Measurements from ENCODE around the gene CDH26.

Gene CDH26

DNA sequence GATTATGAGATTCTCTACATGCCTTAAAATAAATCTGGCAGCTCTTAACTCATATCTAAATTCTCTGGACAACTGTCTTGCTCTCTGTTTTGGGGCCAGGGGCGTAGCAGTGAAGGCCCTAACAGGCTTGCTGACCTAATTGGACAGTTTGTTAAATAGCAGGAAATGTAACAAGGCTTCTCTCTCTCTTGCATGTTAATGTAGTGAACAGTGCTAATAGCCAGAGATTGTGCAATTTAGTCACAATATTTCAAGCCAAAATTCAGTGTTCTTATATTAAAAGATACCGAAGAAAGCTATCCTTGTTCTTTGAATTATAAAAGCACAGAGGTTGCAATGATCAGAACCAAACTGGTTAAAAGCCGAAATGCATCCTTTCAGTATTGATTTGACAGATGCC, 21.1 kb upstream of the CDH26 start:
- no peak overlapping the region for H3K4me3 Mint-ChIP-seq
- peaks cover 45% of the 10 kb centered on the region for H3K4me1 Mint-ChIP-seq (ENCODE audit: low read depth)
- no peaks in the 10 kb centered on the region for H3K9me3 Mint-ChIP-seq (ENCODE audit: low read depth)
- H3K36me3 Mint-ChIP-seq: no peaks in the 10 kb centered on the region
- no peaks in the 10 kb centered on the region for H3K27me3 Mint-ChIP-seq
- H3K27ac Mint-ChIP-seq: no peak overlapping the region

DNA sequence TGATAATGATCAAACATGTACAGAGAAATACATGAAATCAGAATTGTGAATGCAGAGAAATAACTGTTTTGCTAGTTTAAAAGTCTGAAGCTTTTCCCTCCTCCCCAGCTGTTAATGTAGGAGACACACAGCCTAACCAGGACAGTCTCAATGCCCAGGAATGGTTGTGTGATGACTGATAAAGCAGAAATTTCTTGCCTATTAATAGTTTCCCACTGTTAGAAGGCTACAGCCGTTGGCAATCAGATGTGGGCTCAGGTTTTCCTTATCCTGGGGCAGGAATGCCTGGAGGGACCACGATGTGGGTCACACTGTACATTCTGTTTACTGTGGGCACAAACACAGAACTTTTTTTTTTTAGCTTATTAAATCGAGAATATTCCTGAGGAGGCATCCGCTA, 20.0 kb upstream of the CDH26 start:
- Mint-ChIP-seq H3K27ac (peak overlapping the region; percentile 59), H3K9me3 (ENCODE audit: low read depth) (no peaks in the 10 kb centered on the region), H3K27me3 (no peaks in the 10 kb centered on the region), H3K4me3 (peak overlapping the region; percentile 84), H3K36me3 (no peaks in the 10 kb centered on the region), H3K4me1 (ENCODE audit: low read depth) (peaks cover 47% of the 10 kb centered on the region)

DNA sequence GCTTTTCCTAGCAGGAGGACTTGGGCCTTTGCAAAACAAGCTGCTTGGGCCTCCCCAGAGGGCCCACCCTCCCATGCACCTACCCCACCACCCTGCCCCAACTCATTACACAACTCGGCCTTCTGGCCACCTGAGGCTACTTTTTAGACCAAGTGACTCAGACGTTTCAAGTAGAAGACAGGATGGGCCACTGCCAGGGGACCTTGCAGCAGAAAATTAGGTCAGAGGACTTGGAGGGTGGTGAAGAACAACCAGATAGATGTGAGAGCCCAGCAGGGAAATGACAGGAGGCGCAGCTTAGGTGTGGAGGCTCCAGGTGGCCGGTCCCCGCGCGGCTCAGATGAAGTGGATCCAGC, 19.5 kb upstream of the CDH26 start:
- peak overlapping the region; percentile 59 for H3K27ac Mint-ChIP-seq
- H3K36me3 Mint-ChIP-seq: no peaks in the 10 kb centered on the region
- H3K4me3 Mint-ChIP-seq: peak overlapping the region; percentile 84
- peaks cover 47% of the 10 kb centered on the region for H3K4me1 Mint-ChIP-seq (ENCODE audit: low read depth)
- H3K9me3 Mint-ChIP-seq (ENCODE audit: low read depth): no peaks in the 10 kb centered on the region
- no peaks in the 10 kb centered on the region for H3K27me3 Mint-ChIP-seq

GRCh38 chr20:59939052-59939878, 19.0 kb upstream of the CDH26 start:
- H3K4me1 Mint-ChIP-seq (ENCODE audit: low read depth): peaks cover 49% of the 10 kb centered on the region
- peak overlapping the region; percentile 87 for H3K4me3 Mint-ChIP-seq
- no peaks in the 10 kb centered on the region for H3K9me3 Mint-ChIP-seq (ENCODE audit: low read depth)
- H3K36me3 Mint-ChIP-seq: no peaks in the 10 kb centered on the region
- peak overlapping the region; percentile 59 for H3K27ac Mint-ChIP-seq
- H3K27me3 Mint-ChIP-seq: no peaks in the 10 kb centered on the region

DNA sequence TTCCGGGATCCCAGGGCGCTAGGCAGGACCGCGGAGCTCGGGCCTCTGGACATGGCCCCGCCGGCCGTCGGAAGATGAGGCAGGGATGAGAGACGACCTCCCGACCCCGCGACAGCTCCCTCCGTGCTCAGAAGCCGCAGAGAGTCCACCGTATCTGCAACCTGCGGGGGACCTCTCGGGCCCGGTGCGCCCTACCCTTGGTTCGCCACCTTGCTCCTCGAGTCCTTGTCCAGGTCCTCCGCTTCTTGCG, 18.4 kb upstream of the CDH26 start:
- peak overlapping the region; percentile 87 for H3K4me3 Mint-ChIP-seq
- H3K4me1 Mint-ChIP-seq (ENCODE audit: low read depth): peaks cover 49% of the 10 kb centered on the region
- no peaks in the 10 kb centered on the region for H3K36me3 Mint-ChIP-seq
- H3K27ac Mint-ChIP-seq: peak overlapping the region; percentile 78
- no peaks in the 10 kb centered on the region for H3K27me3 Mint-ChIP-seq
- no peaks in the 10 kb centered on the region for H3K9me3 Mint-ChIP-seq (ENCODE audit: low read depth)

GRCh38 chr20:59940129-59940955, 17.9 kb upstream of the CDH26 start, which contains the start of the genes FAM217B and PPP1R3D:
TSS of gene FAM217B (plus strand) at chr20:59940389. CDS start at chr20:59943944, 3,555 bp downstream.
TSS of gene PPP1R3D (minus strand) at chr20:59940305. CDS start at chr20:59939931, 374 bp downstream.
- H3K27me3 Mint-ChIP-seq: no peaks in the 10 kb centered on the region
- H3K36me3 Mint-ChIP-seq: no peaks in the 10 kb centered on the region
- H3K4me3 Mint-ChIP-seq: peak within 1 kb of the TSS; percentile 97
- peak within 1 kb of the TSS; percentile 95 for H3K27ac Mint-ChIP-seq
- H3K4me1 Mint-ChIP-seq (ENCODE audit: low read depth): peaks cover 51% of the 10 kb centered on the region
- no peaks in the 10 kb centered on the region for H3K9me3 Mint-ChIP-seq (ENCODE audit: low read depth)

- peak overlapping the region; percentile 95 for H3K27ac Mint-ChIP-seq
- no peaks in the 10 kb centered on the region for H3K27me3 Mint-ChIP-seq
- H3K9me3 Mint-ChIP-seq (ENCODE audit: low read depth): no peaks in the 10 kb centered on the region
- H3K36me3 Mint-ChIP-seq: no peaks in the 10 kb centered on the region
- H3K4me1 Mint-ChIP-seq (ENCODE audit: low read depth): peaks cover 53% of the 10 kb centered on the region
- peak overlapping the region; percentile 97 for H3K4me3 Mint-ChIP-seq
These were observed 17.3 kb upstream of the CDH26 start for GRCh38 chr20:59940956-59941294.

- H3K4me1 Mint-ChIP-seq (ENCODE audit: low read depth): peaks cover 47% of the 10 kb centered on the region
- H3K9me3 Mint-ChIP-seq (ENCODE audit: low read depth): no peaks in the 10 kb centered on the region
- no peak overlapping the region for H3K27ac Mint-ChIP-seq
- H3K27me3 Mint-ChIP-seq: no peaks in the 10 kb centered on the region
- H3K36me3 Mint-ChIP-seq: no peaks in the 10 kb centered on the region
- peak overlapping the region; percentile 40 for H3K4me3 Mint-ChIP-seq
These were observed 16.0 kb upstream of the CDH26 start for GRCh38 chr20:59942245-59942644.

- no peaks in the 10 kb centered on the region for H3K9me3 Mint-ChIP-seq (ENCODE audit: low read depth)
- no peak overlapping the region for H3K27ac Mint-ChIP-seq
- H3K27me3 Mint-ChIP-seq: no peaks in the 10 kb centered on the region
- no peaks in the 10 kb centered on the region for H3K36me3 Mint-ChIP-seq
- peaks cover 45% of the 10 kb centered on the region for H3K4me1 Mint-ChIP-seq (ENCODE audit: low read depth)
- no peak overlapping the region for H3K4me3 Mint-ChIP-seq
These were observed 13.5 kb upstream of the CDH26 start for GRCh38 chr20:59944726-59945125.

DNA sequence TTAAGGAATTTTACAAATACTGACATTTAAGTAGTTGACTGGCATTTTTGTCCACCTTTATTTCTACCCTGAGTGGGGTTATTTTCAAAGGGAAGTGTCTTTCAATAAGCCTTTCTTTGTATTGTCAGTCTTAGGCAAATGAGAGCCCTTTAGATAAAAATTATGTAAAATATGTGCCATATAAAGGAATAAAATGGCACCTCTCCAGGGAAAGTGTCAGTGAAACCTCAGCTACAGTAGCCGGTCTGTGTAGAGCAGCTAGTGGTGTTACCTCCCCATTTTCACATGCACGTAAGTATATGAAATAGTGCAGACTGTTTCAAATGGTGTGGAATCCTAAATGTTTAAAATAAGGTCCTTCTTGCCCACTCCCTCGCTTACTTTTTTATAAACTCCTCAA, 13.0 kb upstream of the CDH26 start:
- Mint-ChIP-seq H3K4me1 (ENCODE audit: low read depth) (peaks cover 43% of the 10 kb centered on the region), H3K4me3 (no peak overlapping the region), H3K9me3 (ENCODE audit: low read depth) (no peaks in the 10 kb centered on the region), H3K27me3 (no peaks in the 10 kb centered on the region), H3K36me3 (no peaks in the 10 kb centered on the region), H3K27ac (no peak overlapping the region)

DNA sequence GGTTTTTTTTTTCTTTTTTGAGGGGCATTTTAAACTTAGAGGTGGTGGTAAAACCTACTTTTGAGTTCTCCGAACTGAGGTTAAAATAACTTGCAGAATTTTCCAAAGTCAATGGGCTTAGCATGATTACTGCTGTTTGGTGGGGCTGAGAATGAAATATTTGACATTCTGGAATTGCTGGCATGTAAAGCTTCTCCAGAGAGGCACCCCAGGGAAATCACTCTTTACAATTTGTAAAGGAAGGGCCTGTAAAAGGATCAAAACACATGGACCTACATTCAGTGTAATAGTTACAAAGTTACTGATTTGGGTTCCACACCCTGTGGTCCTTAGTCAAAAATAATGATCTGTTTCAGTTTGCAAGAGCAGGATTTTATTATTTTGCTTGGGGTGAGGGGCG, 12.5 kb upstream of the CDH26 start:
- Mint-ChIP-seq H3K36me3 (no peaks in the 10 kb centered on the region), H3K27me3 (no peaks in the 10 kb centered on the region), H3K9me3 (ENCODE audit: low read depth) (no peaks in the 10 kb centered on the region), H3K4me3 (no peak overlapping the region), H3K4me1 (ENCODE audit: low read depth) (peaks cover 40% of the 10 kb centered on the region), H3K27ac (no peak overlapping the region)

DNA sequence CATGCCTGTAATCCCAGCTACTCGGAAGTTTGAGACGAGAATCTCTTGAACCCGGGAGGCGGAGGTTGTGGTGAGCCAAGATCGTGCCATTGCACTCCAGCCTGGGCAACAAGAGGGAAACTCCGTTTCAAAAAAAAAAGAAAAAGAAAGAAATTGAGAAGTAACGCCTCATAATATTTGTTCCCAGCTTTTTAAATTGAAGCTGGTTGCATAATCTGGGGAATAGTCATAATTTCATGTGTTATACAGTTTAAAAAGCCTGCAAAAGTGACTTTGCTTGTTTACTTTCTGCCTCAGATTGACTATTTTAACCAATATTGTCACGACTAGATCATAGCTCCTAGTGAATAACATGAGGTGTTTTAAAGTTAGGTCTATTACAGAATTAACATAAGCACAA, 10.8 kb upstream of the CDH26 start:
- H3K4me1 Mint-ChIP-seq (ENCODE audit: low read depth): peaks cover 24% of the 10 kb centered on the region
- no peak overlapping the region for H3K4me3 Mint-ChIP-seq
- no peaks in the 10 kb centered on the region for H3K27me3 Mint-ChIP-seq
- no peaks in the 10 kb centered on the region for H3K36me3 Mint-ChIP-seq
- H3K9me3 Mint-ChIP-seq (ENCODE audit: low read depth): no peaks in the 10 kb centered on the region
- H3K27ac Mint-ChIP-seq: no peak overlapping the region

GRCh38 chr20:59948212-59948611, 10.0 kb upstream of the CDH26 start:
- Mint-ChIP-seq H3K36me3 (no peaks in the 10 kb centered on the region), H3K27ac (peak overlapping the region; percentile 88), H3K4me3 (no peak overlapping the region)

DNA sequence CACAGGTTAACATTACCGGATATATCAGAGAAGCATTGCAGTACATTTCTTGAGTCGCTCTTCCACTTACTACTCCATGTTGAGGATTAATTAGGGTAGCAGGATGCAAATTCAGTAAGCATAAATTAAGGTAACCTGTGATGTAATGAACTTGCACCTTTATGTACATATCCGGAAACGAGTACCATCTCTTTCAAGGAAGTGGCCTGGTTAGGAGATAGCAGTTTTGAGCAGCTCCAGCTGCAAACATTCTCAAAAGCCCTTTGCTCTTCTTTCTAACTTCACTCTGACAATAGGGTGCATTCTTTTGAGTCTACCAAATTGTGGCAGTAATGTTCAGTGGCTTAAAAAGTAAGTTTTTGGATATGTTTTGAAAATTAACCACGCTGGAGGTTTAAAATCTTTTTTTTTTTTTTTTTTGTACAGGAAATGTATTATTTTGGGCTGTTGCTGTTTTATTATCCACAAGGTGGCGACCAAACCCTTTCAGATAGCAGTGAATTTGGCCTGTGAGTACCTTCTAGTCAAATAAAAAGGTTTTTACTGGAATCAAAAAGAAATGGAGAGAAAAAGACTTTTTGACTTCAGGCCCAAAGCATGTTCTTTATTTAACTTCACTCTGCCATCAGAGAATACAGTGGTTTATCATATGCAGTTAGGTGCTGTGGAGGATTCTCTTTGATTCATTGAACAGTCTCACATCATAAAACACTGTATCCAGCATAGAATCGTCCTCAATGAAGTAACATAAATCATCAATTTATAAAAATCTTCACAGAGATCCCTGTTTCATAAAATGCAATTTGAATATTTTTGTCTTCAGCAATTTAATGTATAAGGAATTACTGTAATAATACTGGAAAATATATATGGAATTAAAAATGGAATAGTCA, 9.1 kb upstream of the CDH26 start:
- Mint-ChIP-seq H3K4me1 (ENCODE audit: low read depth) (peaks cover 24% of the 10 kb centered on the region), H3K27ac (peak overlapping the region; percentile 88), H3K9me3 (ENCODE audit: low read depth) (no peaks in the 10 kb centered on the region), H3K36me3 (no peaks in the 10 kb centered on the region), H3K4me3 (peak overlapping the region; percentile 68), H3K27me3 (no peaks in the 10 kb centered on the region)

More at GRCh38 chr20:59948212-59948611, 10.0 kb upstream of the CDH26 start:
- no peaks in the 10 kb centered on the region for H3K27me3 Mint-ChIP-seq
- peaks cover 24% of the 10 kb centered on the region for H3K4me1 Mint-ChIP-seq (ENCODE audit: low read depth)
- H3K9me3 Mint-ChIP-seq (ENCODE audit: low read depth): no peaks in the 10 kb centered on the region

- Mint-ChIP-seq H3K27me3 (no peaks in the 10 kb centered on the region), H3K4me3 (no peak overlapping the region), H3K27ac (no peak overlapping the region), H3K9me3 (ENCODE audit: low read depth) (no peaks in the 10 kb centered on the region), H3K36me3 (no peaks in the 10 kb centered on the region), H3K4me1 (ENCODE audit: low read depth) (peaks cover 22% of the 10 kb centered on the region)
These were observed 8.3 kb upstream of the CDH26 start for GRCh38 chr20:59949911-59950310.
